NOMO-1 treated with dmso at 0.1 percent for 144 hours (cell line): Measurements from ENCODE around the gene IQGAP2.

Experiments used
- DNase-seq: peaks from one replicate; lab custom pipeline; 2025; ENCODE audit not compliant: unreplicated experiment; lab: John Stamatoyannopoulos, UW

The IQGAP2 gene

GRCh38 chr5:76476474-76477038, 73.5 kb downstream of the IQGAP2 start:
- DNase-seq, result no peak

GRCh38 chr5:76477061-76477460, 74.0 kb downstream of the IQGAP2 start:
- no peak for DNase-seq

- DNase-seq, result no peak
Measured at GRCh38 chr5:76477571-76477970, 74.5 kb downstream of the IQGAP2 start.

- no peak for DNase-seq
Measured at GRCh38 chr5:76479281-76479680, 76.2 kb downstream of the IQGAP2 start.

GRCh38 chr5:76479973-76480667, 77.0 kb downstream of the IQGAP2 start:
- no peak for DNase-seq

GRCh38 chr5:76482984-76483383, 79.9 kb downstream of the IQGAP2 start:
- DNase-seq, result no peak

- no peak for DNase-seq
Measured at GRCh38 chr5:76483433-76483832, 80.3 kb downstream of the IQGAP2 start.

GRCh38 chr5:76483881-76484280, 80.8 kb downstream of the IQGAP2 start:
- DNase-seq, result no peak

GRCh38 chr5:76485511-76485910, 82.4 kb downstream of the IQGAP2 start:
- DNase-seq, result no peak

- DNase-seq, result no peak
Measured at GRCh38 chr5:76487386-76487785, 84.3 kb downstream of the IQGAP2 start.

- no peak for DNase-seq
Measured at GRCh38 chr5:76487821-76488220, 84.7 kb downstream of the IQGAP2 start.

- no peak for DNase-seq
Measured at GRCh38 chr5:76488969-76489368, 85.9 kb downstream of the IQGAP2 start.

- DNase-seq, result no peak
Measured at GRCh38 chr5:76489877-76490688, 87.0 kb downstream of the IQGAP2 start.

GRCh38 chr5:76490960-76491359, 87.9 kb downstream of the IQGAP2 start:
- DNase-seq, result no peak

- DNase-seq, result no peak
Measured at GRCh38 chr5:76492819-76493189, 89.7 kb downstream of the IQGAP2 start.

- no peak for DNase-seq
Measured at GRCh38 chr5:76493190-76493837, 90.2 kb downstream of the IQGAP2 start.

- DNase-seq, result no peak
Measured at GRCh38 chr5:76494201-76494600, 91.1 kb downstream of the IQGAP2 start.

GRCh38 chr5:76495870-76496269, 92.8 kb downstream of the IQGAP2 start:
- no peak for DNase-seq

GRCh38 chr5:76497065-76497460, 94.0 kb downstream of the IQGAP2 start:
- no peak for DNase-seq

GRCh38 chr5:76497986-76498717, 95.1 kb downstream of the IQGAP2 start:
- no peak for DNase-seq
